Dedifferentiated amniotic fluid mesenchymal stem cell (primary cell): ENCODE results near the gene PCNT.

Experiments used
- DNase-seq: peaks from one replicate; pipeline ENCODE4 v3.0.0-alpha.2; 2016; ENCODE audit errors: extremely low spot score

PCNT gene

GRCh38 chr21:46329796-46330195, 5.8 kb downstream of the PCNT start:
- DNase-seq, result no peak

DNA sequence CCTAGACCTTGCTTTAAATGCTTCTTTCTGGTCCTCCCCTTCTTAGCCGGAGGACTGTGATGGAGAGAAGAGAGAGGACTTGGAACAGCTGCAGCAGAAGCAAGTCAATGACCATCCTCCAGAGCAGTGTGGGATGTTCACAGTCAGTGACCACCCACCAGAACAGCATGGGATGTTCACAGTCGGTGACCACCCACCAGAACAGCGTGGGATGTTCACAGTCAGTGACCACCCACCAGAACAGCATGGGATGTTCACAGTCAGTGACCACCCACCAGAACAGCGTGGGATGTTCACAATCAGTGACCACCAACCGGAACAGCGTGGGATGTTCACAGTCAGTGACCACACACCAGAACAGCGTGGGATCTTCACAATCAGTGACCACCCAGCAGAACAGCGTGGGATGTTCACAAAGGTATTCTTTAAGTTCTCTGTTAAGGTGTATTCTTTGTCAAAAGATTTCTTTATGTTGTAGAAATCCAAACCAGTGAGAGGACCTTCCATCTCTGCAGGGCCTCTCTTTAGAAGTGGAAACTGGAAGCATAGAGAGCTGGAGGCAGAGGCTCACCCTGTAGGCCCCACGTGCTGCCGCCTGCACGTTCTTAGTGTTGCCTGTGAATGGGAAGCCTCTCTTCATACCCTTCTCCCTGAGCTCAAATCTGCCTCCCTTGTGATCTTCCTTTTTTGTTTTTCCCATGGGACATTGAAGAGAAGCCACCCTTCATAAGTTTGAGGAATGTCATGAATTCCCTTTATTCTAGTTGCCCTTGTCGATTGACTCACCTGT, 10.6 kb downstream of the PCNT start:
- no peak for DNase-seq

DNA sequence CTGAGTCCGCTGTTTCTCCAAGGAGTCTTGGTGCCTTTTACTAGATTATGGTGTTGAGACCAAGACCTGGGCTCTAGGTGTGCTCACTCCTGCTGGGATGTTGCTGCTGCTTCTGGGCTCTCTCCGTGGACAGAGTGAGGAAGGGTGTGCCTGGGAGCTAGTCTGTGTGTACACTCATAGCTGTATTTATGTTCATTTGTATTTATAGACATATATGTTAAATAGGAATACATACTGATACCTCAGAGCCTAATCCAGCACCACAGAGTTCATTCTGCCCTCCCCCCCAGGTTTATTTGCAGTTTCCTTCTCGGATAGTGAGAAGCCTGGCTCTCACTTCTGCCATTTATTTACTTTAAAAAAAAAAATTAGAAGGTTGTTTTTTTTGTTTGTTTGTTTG, 12.6 kb downstream of the PCNT start:
- no peak for DNase-seq

GRCh38 chr21:46340998-46341397, 17.0 kb downstream of the PCNT start:
- no peak for DNase-seq

- DNase-seq, result no peak
Measured at GRCh38 chr21:46344219-46344915, 20.4 kb downstream of the PCNT start.

DNA sequence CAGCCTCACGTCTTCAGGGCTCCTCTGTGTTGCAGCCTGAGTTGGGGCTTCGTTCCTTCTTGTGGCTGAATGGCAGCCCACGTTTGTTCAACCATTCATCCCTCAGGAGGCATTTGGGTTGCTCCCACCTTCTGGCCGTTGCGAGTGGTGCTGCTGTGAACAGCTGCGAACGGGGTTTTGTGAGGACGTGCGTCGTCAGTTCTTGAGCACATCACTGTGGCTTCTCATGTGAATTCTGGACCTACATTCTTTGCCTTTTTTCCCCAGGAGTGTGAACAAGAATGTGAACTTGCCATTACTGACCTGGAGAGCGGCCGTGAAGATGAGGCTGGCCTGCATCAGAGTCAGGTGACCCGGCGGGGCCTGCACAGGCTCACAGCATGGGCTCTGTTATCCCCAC, 21.9 kb downstream of the PCNT start:
- DNase-seq, result no peak

DNA sequence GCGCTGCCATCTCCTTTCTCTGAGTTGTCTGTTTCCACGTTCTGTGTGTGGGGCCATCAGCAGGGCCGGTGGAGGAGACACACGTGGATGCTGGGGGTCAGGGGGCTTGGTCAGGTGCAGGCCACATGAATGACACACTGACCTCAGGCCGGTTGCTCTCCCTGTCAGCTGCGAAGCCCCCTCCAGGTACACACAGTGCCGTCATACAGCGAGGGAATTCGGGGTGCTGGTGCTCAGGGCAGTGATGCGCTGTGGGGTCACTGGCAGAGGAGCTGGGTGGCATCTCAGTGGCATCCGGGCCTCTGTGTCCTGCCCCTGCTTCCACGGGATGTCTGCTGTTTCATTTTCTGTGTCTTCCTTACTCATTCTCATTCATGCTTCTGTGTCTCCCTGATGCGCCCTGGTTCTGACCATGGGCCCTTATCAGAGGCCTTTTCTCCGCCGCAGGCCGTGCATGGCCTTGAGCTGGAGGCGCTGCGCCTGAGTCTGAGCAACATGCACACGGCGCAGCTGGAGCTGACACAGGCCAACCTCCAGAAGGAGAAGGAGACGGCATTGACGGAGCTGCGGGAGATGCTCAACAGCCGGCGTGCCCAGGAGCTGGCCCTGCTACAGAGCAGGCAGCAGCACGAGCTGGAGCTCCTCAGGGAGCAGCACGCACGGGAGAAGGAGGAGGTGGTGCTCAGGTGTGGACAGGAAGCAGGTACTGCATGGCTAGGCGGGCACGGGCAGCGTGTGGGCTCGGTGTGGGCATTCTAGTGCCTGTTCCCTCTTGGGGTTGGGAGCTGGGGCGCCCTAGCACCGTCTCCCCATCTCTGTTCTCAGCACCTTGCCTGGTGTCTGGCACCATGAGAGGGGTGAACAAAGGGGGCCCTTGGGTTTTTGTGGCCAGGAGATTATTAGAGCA, 22.6 kb downstream of the PCNT start:
- no peak for DNase-seq

GRCh38 chr21:46347203-46347550, 23.2 kb downstream of the PCNT start:
- no peak for DNase-seq

- DNase-seq, result no peak
Measured at GRCh38 chr21:46347791-46348381, 23.9 kb downstream of the PCNT start.

- no peak for DNase-seq
Measured at GRCh38 chr21:46349134-46349760, 25.3 kb downstream of the PCNT start.

- DNase-seq, result no peak
Measured at GRCh38 chr21:46350571-46350970, 26.6 kb downstream of the PCNT start.

DNA sequence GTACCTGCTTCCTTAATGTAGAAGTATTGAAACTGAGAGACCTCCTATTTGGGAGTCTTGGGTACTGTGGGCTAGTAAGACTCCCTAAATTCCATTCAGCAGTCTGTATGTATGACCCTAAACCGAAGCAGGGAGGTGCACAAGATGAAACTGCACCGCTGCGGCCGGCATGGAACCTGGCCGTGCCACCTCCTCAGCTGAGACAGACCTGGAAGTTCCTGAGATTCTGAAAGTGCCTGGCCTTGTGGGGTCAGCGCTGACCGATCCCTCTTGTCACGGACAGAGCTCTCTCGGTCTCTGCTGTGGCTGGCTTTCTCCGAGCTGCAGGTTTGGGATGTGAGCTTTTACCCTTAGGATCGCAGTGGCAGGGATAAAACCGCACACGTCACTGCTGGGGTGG, 27.0 kb downstream of the PCNT start:
- DNase-seq, result no peak

DNA sequence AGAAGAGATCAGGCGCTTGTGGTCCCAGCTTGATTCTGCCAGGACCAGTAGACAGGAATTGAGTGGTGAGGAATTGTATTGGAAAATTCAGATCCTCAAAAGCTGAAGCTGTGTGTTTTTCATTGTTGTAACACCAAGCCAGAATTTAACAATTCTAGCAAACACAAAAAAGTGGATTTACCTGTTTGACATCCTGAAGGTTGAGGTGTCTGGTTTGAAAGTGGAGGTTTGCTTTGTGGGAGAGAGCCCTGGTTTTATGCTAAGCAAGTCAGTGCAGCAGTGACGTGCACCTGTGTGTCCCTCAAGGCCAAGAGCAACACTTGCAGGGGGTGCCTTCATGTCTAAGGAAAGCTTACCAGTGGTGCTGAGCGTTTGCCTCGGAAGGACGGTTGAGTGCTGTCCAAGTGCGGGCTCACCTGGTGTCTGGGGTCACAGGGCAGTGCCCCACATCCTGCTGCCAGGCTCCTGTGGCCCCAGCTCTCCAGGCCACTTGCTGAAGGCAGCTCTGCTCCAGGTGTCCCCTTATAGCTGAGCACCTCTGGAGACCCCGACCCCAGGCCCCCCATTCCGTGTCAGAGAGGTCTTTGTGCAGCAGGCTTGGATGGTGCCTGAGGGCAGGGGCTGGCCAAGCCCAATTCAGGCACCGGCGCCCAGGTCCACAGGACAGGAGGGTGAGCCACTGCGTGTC, 27.7 kb downstream of the PCNT start:
- DNase-seq, result no peak

- no peak for DNase-seq
Measured at GRCh38 chr21:46352164-46352515, 28.2 kb downstream of the PCNT start.

DNA sequence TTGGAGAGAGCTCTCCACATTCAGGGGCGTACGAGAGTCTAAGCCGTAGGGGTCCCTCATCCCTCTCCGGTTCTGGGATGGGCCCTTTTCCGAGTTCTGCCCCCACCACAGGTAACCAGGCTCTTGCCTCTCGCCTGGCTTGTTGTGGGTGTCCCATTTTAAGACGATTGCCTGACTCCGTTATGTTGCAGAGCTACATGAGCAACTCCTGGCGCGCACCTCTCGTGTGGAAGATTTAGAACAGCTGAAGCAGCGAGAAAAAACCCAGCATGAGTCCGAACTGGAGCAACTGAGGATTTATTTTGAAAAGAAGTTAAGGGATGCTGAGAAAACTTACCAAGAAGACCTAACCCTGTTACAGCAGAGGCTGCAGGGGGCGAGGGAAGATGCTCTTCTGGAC, 29.0 kb downstream of the PCNT start:
- DNase-seq, result no peak

DNA sequence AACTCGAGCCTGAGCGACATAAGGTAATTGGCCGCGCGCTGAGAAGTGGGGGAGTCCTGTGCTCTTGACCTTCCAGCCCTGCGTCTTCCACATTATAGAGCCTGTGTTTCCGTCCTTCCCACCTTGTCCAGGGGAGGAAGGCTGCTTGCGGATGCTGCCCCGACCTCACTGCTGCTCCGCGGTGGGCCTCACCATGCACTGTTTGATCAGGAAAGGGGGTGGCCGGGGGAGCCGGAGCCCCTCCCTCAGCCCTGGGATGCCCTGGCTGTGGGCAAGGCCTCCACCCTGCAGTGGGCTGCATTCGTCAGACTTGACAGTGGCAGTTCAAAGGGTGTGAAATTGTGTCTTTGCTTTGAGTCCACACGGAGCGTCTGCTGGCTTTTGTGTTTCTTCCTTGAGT, 30.1 kb downstream of the PCNT start:
- no peak for DNase-seq

DNA sequence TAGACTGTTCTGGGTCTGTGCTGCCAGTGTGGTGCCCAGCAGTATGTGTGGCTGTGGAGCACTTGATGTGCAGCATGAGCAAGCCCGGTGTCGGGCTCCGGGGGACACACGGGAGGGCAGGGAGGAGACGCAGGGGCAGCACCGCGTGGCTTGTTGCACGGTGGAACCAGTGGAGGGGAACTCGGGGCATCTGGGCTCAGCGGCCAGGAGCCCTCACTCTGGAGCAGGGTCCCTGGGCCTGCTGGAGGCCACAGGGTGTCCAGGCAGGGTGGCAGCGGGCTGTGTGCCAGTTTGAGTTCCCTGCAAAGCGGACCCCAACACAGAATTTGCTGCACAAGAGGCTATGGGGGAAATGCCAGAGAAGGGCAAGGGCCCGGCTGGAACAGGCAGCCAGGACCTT, 30.6 kb downstream of the PCNT start:
- DNase-seq, result no peak

DNA sequence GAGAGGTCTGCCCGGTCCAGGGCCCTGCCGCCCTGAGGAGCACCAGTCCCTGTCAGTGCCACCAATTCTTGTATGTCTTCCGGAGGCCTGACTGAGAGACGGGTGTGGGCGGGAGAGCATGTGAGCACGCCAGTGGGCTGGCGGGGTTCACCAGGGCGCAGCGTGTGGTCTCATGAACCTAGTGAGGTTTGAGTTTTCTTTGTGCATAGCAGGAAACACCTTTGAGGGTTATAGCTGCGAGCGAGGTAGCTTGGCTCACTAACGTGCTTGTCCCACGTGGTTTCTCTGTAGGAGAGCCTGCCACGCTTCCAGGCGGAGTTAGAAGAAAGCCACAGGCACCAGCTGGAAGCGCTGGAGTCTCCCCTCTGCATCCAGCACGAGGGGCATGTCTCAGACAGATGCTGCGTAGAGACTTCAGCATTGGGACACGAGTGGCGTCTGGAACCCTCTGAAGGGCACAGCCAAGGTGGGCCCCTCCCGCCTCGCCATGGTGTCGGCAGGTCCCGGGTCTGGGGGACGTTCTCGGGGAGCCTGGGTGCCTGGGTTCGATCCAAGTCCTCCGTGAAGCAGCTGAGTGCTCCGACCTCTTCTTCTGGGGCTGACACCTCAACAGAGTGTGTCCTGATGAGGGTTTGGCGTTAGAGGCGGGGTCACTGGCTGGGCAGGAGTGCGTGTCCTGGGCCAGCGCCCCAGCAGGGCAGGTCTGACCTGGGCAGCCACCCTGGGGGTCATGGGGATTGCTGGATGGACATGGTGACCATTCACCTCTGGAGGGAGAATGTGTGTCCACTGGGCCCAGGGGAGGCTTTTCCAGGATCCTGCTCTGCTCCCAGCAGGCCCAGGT, 31.4 kb downstream of the PCNT start:
- no peak for DNase-seq

- no peak for DNase-seq
Measured at GRCh38 chr21:46356005-46356338, 32.0 kb downstream of the PCNT start.
